HUES6 (cell line): ENCODE data around the gene RPRML.

Experiments
- H3K27ac ChIP-seq: 2 replicates; pipeline ENCODE4 v1.7.0; 2013; ENCODE audit warnings: low read depth, mild to moderate bottlenecking, low read length, inconsistent platforms
- H3K27me3 ChIP-seq: 2 replicates; pipeline ENCODE4 v1.6.1; 2013; ENCODE audit warnings: low read length; ENCODE audit not compliant: control insufficient read depth, insufficient read depth
- H3K36me3 ChIP-seq: 2 replicates; pipeline ENCODE4 v1.6.1; 2013; ENCODE audit warnings: low read length; ENCODE audit not compliant: control insufficient read depth, insufficient read depth
- H3K4me1 ChIP-seq: 2 replicates; pipeline ENCODE4 v1.6.1; 2013; ENCODE audit warnings: low read length; ENCODE audit not compliant: control insufficient read depth, insufficient read depth
- H3K4me3 ChIP-seq: 2 replicates; pipeline ENCODE4 v1.5.1; 2013; ENCODE audit warnings: low read depth, low read length
- H3K9ac ChIP-seq: one replicate; pipeline ENCODE4 v1.6.1; 2013; ENCODE audit warnings: mild to moderate bottlenecking, low read length
- H3K9me3 ChIP-seq: 2 replicates; pipeline ENCODE4 v1.6.1; 2013; ENCODE audit warnings: low read depth, low read length; ENCODE audit not compliant: control insufficient read depth, insufficient read depth

RPRML gene

GRCh38 chr17:46976626-46977270, 2.3 kb downstream of the RPRML start:
- H3K27me3 ChIP-seq = peaks cover 56% of the 10 kb centered on the region

GRCh38 chr17:46975287-46975686, 3.8 kb downstream of the RPRML start:
- Histone ChIP-seq H3K27me3 (peaks cover 49% of the 10 kb centered on the region), H3K36me3 (no peaks in the 10 kb centered on the region), H3K9ac (no peak overlapping the region), H3K9me3 (no peaks in the 10 kb centered on the region), H3K27ac (no peak overlapping the region), H3K4me1 (peaks cover 20% of the 10 kb centered on the region), H3K4me3 (no peak overlapping the region)

More at GRCh38 chr17:46976626-46977270, 2.3 kb downstream of the RPRML start:
- H3K27ac ChIP-seq = no peak overlapping the region
- H3K36me3 ChIP-seq = no peaks in the 10 kb centered on the region
- H3K4me3 ChIP-seq = peak overlapping the region; percentile 72
- peaks cover 27% of the 10 kb centered on the region for H3K4me1 ChIP-seq
- H3K9me3 ChIP-seq = no peaks in the 10 kb centered on the region
- H3K9ac ChIP-seq = no peak overlapping the region

- Histone ChIP-seq H3K27ac (no peak overlapping the region), H3K4me3 (no peak overlapping the region), H3K9ac (no peak overlapping the region), H3K4me1 (peaks cover 20% of the 10 kb centered on the region), H3K27me3 (peaks cover 37% of the 10 kb centered on the region), H3K36me3 (no peaks in the 10 kb centered on the region), H3K9me3 (no peaks in the 10 kb centered on the region)
These were observed 5.0 kb downstream of the RPRML start for GRCh38 chr17:46974086-46974485.

DNA sequence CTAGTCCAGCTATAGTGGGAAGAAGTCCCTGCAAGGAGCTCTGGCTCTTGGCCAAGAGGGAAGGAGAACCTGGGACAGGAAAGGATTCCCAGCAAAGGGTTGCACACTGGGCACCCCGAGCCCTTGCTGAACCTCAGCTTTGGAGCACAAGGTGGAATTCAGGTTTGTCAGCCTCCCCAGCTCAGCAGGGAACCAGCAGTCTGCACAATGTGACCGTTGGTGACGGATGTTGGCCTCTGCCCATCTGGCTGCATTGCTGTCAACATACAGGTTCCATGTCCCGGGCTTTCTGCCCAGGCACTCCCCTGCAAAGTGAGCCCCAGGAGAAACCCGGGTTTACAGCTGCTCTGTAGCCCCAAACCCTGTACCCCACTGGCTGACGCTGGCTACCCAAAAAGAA, 6.7 kb downstream of the RPRML start:
- H3K4me1 ChIP-seq = peaks cover 11% of the 10 kb centered on the region
- H3K27me3 ChIP-seq = peaks cover 22% of the 10 kb centered on the region
- H3K36me3 ChIP-seq = no peaks in the 10 kb centered on the region
- no peaks in the 10 kb centered on the region for H3K9me3 ChIP-seq
- H3K9ac ChIP-seq = no peak overlapping the region
- no peak overlapping the region for H3K4me3 ChIP-seq
- H3K27ac ChIP-seq = no peak overlapping the region

DNA sequence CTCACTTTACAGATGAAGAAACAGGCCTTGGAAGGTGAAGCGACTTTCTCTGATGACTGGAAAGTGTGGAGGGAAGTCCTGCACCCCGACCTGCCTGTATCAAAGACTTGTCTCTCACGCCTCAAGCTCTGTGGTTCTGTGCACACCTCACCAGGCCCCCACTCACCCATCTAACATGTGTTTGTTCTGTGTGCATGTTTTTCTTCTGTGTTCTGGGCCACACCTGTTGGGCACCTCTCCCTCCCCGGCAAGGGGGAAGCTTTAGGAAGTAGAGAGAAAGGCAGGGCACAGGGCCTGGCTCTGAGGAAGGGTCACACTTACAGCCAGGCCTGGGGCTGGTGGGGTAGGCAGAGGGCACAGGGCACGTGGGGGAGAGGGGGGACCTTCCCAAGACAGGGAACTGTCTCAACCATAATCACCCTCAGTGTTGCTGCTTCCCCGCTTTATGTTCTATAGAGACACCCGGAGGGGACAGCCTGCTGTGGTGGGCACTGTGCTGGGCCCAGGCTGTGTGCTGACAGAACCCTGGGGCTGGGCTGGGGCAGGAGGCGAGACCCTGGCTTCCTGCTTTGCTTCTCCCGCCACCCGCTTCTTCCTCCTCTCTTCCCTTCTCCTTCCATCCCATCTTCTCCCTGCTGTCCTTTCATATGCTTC, 7.3 kb downstream of the RPRML start:
- H3K4me1 ChIP-seq = peaks cover 5% of the 10 kb centered on the region
- no peak overlapping the region for H3K4me3 ChIP-seq
- H3K27ac ChIP-seq = no peak overlapping the region
- peaks cover 22% of the 10 kb centered on the region for H3K27me3 ChIP-seq
- H3K9ac ChIP-seq = no peak overlapping the region
- no peaks in the 10 kb centered on the region for H3K36me3 ChIP-seq
- H3K9me3 ChIP-seq = no peaks in the 10 kb centered on the region

DNA sequence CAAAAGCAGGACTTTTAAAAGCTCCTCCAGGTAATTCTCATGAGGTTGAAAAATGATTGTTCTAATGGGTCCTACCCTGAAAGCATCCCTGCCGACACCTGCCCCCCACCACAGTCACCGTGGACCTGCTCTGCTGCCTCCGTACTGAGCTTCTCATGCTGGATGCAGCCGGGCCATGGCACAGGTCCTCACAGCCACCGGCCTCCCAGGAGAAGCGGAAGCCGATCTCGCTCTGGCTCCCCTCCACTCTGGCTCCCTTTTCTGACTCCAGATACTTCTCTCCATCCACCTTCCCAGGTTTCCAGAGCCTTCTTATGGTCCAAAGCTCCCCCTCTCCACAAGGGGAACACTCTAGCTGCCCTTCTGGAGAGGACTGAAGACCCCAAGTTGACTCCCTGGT, 10.2 kb downstream of the RPRML start:
- Histone ChIP-seq H3K36me3 (no peaks in the 10 kb centered on the region), H3K27me3 (peaks cover 16% of the 10 kb centered on the region; the same call in 1 of the 2 replicates)

GRCh38 chr17:46968224-46968834, 10.7 kb downstream of the RPRML start:
- H3K27ac ChIP-seq = no peak overlapping the region

More for the DNA sequence above, 10.2 kb downstream of the RPRML start:
- no peak overlapping the region for H3K4me3 ChIP-seq
- H3K4me1 ChIP-seq = no peaks in the 10 kb centered on the region
- no peak overlapping the region for H3K27ac ChIP-seq
- H3K9me3 ChIP-seq = no peaks in the 10 kb centered on the region
- H3K9ac ChIP-seq = no peak overlapping the region

GRCh38 chr17:46964315-46965265, 14.5 kb downstream of the RPRML start:
- peaks cover 12% of the 10 kb centered on the region; the same call in 1 of the 2 replicates for H3K27me3 ChIP-seq
- H3K27ac ChIP-seq = no peak overlapping the region
- H3K9me3 ChIP-seq = peaks cover 6% of the 10 kb centered on the region; the same call in 1 of the 2 replicates
- no peak overlapping the region for H3K4me3 ChIP-seq
- H3K4me1 ChIP-seq = no peaks in the 10 kb centered on the region
- H3K9ac ChIP-seq = no peak overlapping the region
- no peaks in the 10 kb centered on the region; the same call in 1 of the 2 replicates for H3K36me3 ChIP-seq

More at GRCh38 chr17:46968224-46968834, 10.7 kb downstream of the RPRML start:
- Histone ChIP-seq H3K9me3 (no peaks in the 10 kb centered on the region), H3K4me3 (no peak overlapping the region), H3K36me3 (no peaks in the 10 kb centered on the region), H3K9ac (no peak overlapping the region), H3K27me3 (peaks cover 14% of the 10 kb centered on the region; the same call in 1 of the 2 replicates), H3K4me1 (no peaks in the 10 kb centered on the region)

- Histone ChIP-seq H3K9ac (no peak overlapping the region), H3K27me3 (peaks cover 19% of the 10 kb centered on the region; the same call in 1 of the 2 replicates), H3K4me3 (no peak overlapping the region), H3K36me3 (no peaks in the 10 kb centered on the region; the same call in 1 of the 2 replicates), H3K27ac (no peak overlapping the region), H3K9me3 (peaks cover 6% of the 10 kb centered on the region; the same call in 1 of the 2 replicates), H3K4me1 (no peaks in the 10 kb centered on the region)
These were observed 15.5 kb downstream of the RPRML start for GRCh38 chr17:46963571-46963970.

GRCh38 chr17:46962374-46962790, 16.7 kb downstream of the RPRML start:
- Histone ChIP-seq H3K27me3 (peaks cover 28% of the 10 kb centered on the region; the same call in 1 of the 2 replicates), H3K9ac (no peak overlapping the region), H3K27ac (no peak overlapping the region), H3K36me3 (no peaks in the 10 kb centered on the region; the same call in 1 of the 2 replicates), H3K4me3 (no peak overlapping the region), H3K4me1 (no peaks in the 10 kb centered on the region), H3K9me3 (peaks cover 6% of the 10 kb centered on the region; the same call in 1 of the 2 replicates)
